GM19035 (cell line): ENCODE data around the gene IGBP1.
"Not testable (repeated sequence)": the region's sequence is repeated elsewhere in the genome, so short reads cannot be mapped to it uniquely, and the experiment has no call there.

Source experiments
- ATAC-seq: cut with Tn5 transposase; IDR thresholded peaks from one replicate; pipeline ENCODE4 v1.9.1; 2021; ENCODE audit not compliant: unreplicated experiment

IGBP1 gene

GRCh38 chrX:70133303-70134115 lies at the start of gene IGBP1:
TSS of gene IGBP1 (plus strand) at chrX:70133447. CDS start at chrX:70133948, 501 bp downstream.
- ATAC-seq = peak; percentile 85

GRCh38 chrX:70084592-70085240 lies 48.5 kb upstream of the IGBP1 start:
- ATAC-seq = no peak

- ATAC-seq = no peak
These were observed 45.2 kb upstream of the IGBP1 start for GRCh38 chrX:70087857-70088630.

- ATAC-seq = no peak
These were observed 44.5 kb upstream of the IGBP1 start for GRCh38 chrX:70088751-70089150.

- no peak for ATAC-seq
These were observed 43.5 kb upstream of the IGBP1 start for GRCh38 chrX:70089604-70090297.

GRCh38 chrX:70092247-70092646 lies 41.0 kb upstream of the IGBP1 start:
- ATAC-seq = no peak

- no peak for ATAC-seq
These were observed 37.2 kb upstream of the IGBP1 start for GRCh38 chrX:70096052-70096451.

- no peak for ATAC-seq
These were observed 28.0 kb upstream of the IGBP1 start for GRCh38 chrX:70105229-70105628.

GRCh38 chrX:70111436-70112026 lies 21.7 kb upstream of the IGBP1 start:
- ATAC-seq = not testable (repeated sequence)

- no peak for ATAC-seq
These were observed 15.5 kb upstream of the IGBP1 start for GRCh38 chrX:70117738-70118137.

GRCh38 chrX:70123014-70123413 lies 10.2 kb upstream of the IGBP1 start:
- not testable (repeated sequence) for ATAC-seq

GRCh38 chrX:70124678-70125077 lies 8.6 kb upstream of the IGBP1 start:
- ATAC-seq = no peak

- ATAC-seq = no peak
These were observed 5.2 kb upstream of the IGBP1 start for GRCh38 chrX:70128071-70128470.

GRCh38 chrX:70129816-70130215 lies 3.4 kb upstream of the IGBP1 start:
- ATAC-seq = no peak

GRCh38 chrX:70132224-70132623 lies 1.0 kb upstream of the IGBP1 start:
- ATAC-seq = no peak

- ATAC-seq = no peak
These were observed 357 bp upstream of the IGBP1 start for GRCh38 chrX:70132877-70133302.

- peak; percentile 25 for ATAC-seq
These were observed 850 bp downstream of the IGBP1 start for GRCh38 chrX:70134116-70134477.

GRCh38 chrX:70138622-70139021 lies 5.4 kb downstream of the IGBP1 start:
- no peak for ATAC-seq

GRCh38 chrX:70139736-70140135 lies 6.5 kb downstream of the IGBP1 start:
- no peak for ATAC-seq

- no peak for ATAC-seq
These were observed 8.1 kb downstream of the IGBP1 start for GRCh38 chrX:70141373-70141772.
